ENCODE measurements around the gene SPON1.

GRCh38 chr11:14082338-14082737 lies 119.8 kb downstream of the SPON1 start:
- TF ChIP-seq POLR2A (IDR thresholded peaks at IDR 0.05) = no peak
- no peak for TF ChIP-seq POLR2AphosphoS5 (IDR thresholded peaks at IDR 0.05)
- TF ChIP-seq CTCF (IDR thresholded peaks at IDR 0.05) = no peak
- no peak for TF ChIP-seq EP300 (IDR thresholded peaks at IDR 0.05; ENCODE audit: low read depth)

Measured in transverse colon (tissue), 4 donors.